Measurements from ENCODE around the gene CNN3.
A peak's percentile ranks its signal among the peaks of the same experiment; 100 is the strongest.

Gene CNN3

DNA sequence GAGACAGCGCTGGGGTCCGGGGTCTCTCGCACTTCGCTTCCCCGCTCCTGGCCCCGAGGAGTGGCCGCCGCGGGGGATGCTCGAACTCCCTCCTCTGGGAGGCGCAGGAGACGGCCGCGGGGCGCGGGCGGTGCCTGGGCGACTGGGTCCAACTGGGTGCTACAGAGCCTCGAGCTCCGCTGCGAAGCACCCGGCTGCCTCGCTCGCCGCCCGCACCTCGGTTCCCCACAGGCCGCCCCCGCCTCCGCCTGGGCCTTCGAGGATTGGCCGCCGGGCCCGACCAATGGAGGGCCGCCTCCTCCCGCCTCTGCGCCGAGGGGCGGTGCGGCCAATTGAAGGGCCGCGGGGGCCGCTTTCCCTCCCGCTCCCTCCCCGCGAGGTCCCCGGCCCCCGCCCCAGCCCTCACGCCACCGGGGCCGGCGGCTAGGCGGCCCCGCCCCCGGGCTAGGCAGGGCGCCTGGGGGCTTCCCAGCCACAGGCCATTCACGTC lies at the start of gene CNN3:
TSS of gene CNN3 (minus strand) at position 196 of the 490 bp plus-strand sequence. CDS start 216 bp downstream, outside the sequence.
- peak; percentile 60 for DNase-seq (ENCODE audit: low read depth)

DNA sequence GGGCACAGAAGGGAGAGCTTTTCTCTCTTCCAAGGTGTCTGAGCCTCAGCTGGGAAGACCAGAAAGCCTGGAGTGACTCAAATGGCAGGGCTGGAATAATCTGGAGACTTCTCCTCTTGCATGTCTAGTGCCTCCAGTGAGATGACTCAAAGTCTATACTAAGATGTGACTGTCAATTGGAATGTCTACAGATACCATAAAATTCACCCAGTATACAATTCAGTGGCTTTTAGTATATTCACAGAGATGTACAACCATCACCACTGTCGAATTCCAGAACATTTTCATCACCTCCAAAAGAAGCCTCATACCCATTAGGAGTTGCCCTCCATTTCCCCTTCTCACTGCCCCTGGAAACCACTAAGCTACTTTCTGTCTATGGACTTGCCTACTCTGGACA lies 47.9 kb upstream of the CNN3 start:
- DNase-seq (ENCODE audit: low read depth), result no peak

DNA sequence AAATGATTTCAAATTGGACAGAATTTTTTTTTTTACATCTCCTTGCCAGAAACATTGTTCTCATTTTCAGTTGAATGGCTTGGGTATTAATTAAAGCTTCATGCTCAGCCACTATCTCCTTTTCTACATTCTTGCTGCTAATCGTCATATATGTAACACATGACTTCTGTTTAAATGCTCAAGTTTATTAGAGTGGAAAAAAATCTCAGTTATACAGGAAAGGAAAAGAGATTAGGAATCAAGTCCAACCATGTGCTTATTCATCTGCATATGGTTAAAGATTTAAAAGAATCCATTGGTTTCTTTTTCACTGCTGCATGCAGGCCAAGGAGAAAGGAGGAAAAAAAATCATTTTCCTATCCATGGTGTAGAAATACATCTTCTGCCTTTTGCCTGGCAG lies 47.3 kb upstream of the CNN3 start:
- no peak for DNase-seq (ENCODE audit: low read depth)

DNA sequence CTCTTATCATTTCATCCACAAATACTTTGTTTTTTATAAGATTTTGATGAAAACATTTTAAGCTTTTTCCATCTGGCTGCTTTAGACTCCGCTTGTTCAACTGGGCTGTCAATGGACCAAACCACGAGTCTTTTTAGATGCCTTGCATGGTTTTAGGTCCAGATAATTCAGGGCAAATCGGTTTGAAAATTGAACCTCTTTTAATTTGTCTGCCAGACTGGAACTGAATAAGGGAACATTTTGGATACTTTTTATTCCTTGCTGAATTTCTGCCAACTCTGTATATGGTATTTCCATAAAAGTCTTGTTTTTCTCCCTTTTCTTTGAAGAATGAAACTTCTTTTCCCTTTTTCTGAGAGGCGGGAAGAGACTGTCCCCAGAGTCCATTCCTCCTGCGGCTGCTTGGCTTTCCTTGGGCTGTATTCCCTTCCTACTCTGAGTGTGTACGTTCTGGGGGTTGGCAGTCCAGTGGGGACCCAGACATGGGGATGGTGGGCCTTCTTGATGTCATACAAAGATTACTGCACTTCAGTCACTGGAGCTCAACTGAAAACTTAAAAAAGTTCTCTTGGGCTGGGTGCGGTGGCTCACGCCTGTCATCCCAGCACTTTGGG lies 46.5 kb upstream of the CNN3 start:
- DNase-seq (ENCODE audit: low read depth), result no peak

DNA sequence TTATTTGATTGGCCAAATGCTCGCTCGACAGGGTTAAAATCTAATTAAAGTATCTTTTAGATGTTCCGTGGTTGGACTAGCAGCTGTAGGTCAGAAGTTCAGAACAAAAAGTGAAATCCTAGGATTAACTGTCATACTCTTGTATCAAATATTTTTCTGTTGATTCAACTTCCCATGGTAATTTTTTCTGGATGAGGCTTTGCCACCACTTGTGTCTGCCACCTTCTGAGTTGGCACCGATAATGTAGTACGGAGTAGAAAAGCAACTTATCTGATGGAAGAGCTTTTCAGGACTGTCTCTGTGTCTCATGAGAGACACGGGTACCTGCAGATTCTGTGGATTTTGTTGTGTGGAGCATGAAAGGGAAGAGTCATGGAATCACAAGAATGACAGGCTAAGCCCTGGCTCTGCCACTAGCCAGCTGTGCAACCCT lies 44.6 kb upstream of the CNN3 start:
- no peak for DNase-seq (ENCODE audit: low read depth)

DNA sequence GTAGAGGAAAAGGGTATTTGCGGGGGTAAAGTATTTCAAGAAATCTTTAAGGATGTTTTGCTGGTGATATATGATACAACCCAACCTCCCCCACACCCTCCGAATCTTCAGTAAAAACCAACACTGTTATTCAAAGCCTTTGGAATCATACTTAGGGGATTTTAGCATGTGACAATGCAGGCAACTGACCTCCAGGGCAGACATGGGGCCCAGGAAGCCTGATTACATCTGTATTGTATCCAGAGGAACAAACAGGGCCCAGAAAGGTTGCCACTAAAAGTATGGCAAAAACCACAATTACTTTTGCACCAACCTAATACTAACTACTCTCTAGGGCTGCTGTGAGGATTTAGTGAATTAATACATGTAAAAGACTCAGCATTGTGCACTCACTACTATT lies 43.9 kb upstream of the CNN3 start:
- DNase-seq (ENCODE audit: low read depth), result no peak

DNA sequence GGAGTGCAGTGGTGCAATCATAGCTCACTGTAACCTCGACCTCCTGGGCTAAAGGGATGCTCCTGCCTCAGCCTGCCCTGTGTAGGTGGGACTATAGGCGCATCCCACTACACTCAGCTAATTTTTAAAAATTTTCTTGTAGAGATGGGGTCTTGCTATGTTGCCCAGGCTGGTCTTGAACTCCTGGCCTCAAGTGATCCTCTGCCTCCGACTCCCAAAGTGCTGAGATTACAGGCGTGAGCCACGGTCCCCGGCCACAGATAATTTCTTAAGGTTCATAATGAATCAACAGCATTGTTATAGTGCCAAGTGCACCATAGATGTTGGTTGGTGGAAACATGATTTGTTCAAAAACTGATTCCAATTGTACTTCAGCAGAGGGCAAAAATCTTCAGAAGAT lies 42.2 kb upstream of the CNN3 start:
- no peak for DNase-seq (ENCODE audit: low read depth)

DNA sequence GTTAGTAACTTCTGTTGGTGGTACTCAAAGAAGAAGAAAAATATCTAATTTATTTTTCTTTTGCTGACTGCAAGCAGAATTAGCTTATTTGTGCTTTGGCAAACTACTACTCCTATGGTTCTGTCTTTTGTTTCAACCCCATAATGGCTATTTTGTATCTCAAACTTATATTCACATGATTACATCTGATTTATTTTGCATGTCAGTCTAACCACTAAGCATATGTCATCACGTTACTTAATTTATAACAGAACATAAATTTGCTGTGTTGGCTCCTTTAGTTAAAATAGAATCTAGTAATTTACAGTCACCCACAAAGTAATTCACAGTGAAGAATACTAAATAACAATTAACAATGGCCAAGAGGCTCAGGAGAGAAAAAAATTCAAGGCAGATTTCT lies 39.1 kb upstream of the CNN3 start:
- no peak for DNase-seq (ENCODE audit: low read depth)

DNA sequence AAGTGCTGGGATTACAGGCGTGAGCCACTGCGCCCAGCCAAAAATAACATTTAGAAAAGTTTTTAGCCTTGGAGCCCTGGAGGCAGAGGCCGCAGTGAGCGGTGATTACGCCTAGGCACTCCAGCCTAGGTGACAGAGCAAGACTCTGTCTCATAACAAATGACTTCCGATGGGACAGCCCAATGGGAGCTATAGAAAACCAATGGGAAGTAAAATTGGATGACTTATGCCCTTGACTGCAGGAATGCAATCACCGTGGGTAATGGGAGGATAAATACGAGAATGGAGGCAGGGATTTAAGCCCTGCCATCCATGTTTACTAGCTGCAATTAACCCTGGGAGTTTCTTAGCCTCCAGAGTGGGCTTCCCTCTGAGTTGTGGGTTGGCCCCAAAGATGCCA lies 37.0 kb upstream of the CNN3 start:
- DNase-seq (ENCODE audit: low read depth), result no peak

DNA sequence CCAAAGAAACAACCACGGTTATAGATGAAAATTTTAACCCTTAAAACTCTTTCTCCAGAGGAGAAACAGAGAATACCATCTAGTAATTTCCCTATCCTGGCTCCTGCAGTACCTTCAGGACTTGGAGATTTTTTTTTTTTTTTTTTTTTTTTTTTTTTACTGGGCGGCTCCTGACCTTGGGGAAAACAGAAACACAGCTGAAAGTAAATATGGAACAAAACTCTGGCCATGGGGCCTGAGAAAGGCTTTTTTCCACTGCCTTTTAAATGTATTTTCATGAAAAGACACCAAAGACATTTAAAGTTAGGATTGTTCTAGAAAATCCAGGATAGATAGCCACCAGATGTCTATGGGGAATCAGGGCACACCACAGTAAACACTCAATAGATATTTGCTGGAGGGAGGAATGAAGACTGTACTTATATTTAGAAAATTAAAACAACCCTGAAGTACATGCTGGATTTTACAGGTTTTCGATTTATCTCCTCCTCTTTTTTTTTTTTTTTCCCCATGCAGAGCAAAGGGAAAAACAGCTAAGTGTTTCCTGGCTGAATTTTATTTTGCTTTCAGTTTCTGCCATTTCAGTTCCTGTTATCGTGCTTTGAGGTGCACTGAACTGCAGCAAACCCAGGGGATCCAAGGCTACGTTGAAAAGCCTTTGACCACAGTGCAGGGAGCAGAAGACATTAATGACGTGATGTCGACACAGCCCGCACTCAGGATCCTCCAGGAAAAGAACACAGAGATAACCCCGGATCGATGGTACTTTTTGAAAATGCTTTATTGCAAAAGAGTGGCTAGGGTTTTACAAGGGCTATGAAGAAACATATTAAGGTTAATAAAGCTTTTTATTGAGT lies 35.7 kb upstream of the CNN3 start:
- no peak for DNase-seq (ENCODE audit: low read depth)

DNA sequence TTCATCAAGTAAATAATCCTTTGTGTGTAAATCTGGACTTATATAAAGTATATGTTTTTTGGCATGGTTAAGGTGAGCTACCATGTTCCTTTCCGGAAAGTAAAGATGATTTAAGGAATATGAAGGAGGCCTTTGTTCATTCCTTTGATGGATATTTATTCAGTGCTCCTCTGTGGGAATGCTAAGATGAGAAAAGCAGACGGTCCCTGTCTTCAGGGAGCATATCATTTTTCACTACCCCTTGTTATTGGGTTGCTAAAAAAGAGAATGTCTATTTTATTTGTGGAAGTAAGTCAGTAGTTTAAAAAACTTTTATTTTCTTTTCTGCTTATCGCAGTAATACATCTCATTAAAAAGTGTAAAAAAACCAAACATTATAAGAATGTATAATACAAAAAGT lies 35.1 kb upstream of the CNN3 start:
- DNase-seq (ENCODE audit: low read depth), result no peak

DNA sequence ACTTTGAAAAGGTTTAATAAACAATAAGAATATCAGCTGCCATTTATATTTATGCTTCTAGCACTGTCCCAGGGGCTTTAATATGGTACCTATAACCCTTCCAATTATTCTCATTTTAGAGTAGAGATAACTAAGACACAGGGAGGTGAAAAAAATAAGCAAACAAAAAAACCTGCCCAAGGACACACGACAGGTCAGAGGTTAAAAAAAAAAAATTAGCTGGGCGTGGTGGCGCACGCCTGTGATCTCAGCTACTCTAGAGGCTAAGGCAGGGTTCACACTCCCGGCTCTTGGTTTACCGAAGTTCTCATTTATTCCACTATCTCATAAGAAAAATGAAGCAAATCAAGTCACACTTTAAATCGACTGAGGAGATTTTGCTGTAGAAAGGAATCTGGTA lies 34.7 kb upstream of the CNN3 start:
- DNase-seq (ENCODE audit: low read depth), result no peak

DNA sequence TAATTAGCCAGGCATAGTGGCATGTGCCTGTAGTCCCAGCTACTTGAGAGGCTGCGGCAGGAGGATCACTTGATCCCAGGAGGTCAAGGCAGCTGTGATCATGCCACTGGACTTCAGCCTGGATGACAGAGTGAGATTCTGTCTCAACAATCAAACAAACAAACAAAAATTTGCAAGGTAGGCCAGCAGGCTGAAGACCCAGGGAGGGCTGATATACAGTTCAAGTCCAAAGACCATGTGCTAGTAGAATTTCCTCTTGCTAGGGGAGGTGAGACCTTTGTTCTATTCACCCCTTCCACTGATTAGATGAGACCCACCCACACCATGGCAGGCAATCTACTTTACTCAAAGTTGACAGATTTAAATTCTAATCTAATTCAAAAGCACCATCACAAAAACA lies 31.2 kb upstream of the CNN3 start:
- DNase-seq (ENCODE audit: low read depth), result no peak

DNA sequence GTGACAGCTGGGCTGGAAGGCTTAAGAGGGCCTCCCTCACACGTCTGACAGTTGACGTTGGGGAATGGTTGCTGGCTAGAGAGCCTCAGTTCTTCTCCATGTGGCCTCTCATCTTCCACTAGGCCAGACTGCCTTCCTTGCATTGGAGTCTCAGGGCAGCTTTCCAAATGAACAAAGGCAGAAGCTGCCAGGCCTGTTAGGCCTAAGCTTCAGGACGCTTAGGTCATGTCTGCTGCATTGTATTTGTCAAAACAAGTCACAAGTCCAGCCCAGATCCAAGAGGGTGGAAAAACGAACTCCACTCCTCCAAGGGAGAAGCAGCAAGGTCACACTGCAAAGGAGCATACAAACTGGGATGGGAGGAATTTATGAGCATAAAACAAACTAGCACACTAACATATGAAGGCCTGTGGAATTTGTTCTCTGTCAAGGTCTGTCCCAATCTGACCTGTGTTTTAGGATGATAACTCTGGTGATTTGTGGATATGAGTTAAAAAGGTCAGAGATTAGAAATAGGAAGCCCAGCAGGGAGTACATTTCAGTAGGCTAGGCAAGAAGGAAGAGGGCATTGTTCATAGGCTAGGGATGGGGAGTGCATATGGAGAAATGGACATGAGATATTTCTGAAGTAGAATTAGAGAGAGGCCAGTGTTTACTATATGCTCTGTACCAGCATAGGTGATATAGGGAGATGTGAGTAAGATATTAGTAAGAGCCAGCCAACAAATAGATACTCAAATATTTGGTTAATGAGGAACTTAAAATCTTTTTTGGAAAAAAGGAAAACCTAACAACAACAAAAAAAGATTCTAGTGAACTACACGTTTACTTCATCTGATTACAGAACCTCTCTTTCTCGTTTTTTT lies 29.1 kb upstream of the CNN3 start:
- DNase-seq (ENCODE audit: low read depth), result no peak

DNA sequence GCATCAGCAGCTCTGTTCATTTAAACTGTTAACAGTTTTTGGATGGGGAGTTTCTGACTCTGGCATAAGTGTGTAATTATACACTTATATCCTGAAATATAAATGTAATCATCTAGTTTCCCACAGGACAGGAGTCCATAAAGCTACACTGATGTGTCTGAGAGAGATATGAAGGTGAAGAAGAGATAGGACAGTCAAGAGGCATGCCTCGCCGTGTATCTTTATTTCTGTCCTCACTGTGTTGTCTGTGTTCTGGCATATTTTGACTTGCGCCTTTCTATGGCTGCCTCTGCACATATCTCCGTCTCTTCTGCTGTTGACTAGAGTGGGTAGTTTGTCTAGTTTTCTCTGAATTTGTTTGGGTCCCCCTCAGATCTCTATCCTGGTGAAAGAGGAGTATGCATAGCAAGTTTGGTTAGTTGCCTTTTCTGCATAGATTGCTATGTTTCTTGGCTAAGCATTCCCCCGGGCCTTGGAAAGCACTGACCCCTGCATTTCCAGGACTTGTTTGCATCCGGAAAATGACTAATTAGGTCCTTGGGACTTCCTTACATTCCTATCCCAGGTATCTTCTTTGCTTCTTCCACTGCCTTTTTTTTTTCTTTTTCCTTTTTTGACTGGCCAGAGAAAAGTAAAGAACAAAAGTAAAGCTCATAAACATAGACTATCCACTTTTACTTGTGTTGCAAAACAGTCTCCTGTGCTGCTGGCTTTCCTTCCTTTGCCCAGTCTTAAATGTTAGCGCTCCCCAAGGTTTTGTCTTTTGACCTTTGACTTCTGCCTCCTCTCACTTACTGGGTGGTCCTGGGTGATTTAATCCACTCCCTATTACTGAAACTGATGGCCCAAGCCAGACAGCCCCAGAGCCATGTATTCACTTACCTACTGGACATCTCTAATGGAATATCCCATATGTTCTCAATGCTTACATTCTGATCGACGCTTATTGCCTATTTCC lies 27.6 kb upstream of the CNN3 start:
- DNase-seq (ENCODE audit: low read depth), result no peak

DNA sequence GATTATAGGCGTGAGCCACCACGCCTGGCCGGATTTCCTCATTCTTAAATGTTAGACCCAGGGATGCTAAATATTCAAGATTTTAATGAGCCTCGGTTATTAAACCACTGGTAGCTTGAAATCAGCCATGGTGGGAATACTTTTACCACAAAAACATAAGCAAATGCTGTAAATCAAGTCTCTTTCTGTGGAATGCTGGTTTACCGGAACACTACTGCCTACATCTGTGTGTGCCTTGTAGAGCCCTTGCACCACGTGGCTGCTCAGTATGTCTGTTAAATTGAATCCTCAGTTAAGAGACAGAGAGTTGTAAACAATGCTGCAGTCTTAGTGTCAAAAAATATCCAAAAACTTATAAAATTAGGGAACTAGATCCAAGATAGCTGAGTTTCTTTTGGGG lies 26.8 kb upstream of the CNN3 start:
- DNase-seq (ENCODE audit: low read depth), result no peak

DNA sequence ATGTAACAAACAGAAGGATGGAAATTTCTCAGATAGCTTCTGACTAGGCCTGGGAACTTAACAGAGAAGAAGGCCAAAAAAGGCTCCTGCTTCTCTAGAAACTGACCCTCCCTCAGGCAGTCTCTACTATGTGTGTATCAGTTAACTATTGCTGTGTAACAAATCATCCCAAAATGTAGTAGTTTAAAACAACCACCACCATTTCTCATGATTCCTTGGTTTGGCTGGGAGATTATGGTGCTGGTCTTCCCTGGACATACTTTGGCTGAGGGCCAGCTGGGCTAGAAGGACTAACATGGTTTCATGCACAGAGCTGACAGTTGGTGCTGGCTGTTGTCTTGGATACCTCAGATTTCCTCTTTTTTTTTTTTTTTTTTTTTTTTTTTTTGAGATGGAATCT lies 26.2 kb upstream of the CNN3 start:
- DNase-seq (ENCODE audit: low read depth), result no peak

DNA sequence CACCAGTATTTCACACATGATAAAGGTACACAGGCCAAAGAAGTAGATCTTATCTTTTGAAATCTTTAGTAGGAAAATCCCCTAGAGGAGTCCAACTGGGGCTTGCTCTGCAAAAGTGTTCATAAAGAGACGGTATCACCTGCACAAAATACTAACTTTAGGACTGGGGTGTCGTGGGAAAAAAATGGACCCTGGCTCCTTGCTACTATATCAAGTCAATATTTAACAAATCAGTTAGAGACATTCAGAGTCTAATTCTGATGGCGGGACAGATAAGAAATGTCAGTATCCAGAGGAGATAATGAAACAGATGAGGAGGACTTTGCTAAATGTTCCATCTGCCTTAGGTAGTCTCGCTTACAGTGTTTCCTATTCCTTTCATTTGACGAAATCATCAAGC lies 25.6 kb upstream of the CNN3 start:
- DNase-seq (ENCODE audit: low read depth), result no peak

DNA sequence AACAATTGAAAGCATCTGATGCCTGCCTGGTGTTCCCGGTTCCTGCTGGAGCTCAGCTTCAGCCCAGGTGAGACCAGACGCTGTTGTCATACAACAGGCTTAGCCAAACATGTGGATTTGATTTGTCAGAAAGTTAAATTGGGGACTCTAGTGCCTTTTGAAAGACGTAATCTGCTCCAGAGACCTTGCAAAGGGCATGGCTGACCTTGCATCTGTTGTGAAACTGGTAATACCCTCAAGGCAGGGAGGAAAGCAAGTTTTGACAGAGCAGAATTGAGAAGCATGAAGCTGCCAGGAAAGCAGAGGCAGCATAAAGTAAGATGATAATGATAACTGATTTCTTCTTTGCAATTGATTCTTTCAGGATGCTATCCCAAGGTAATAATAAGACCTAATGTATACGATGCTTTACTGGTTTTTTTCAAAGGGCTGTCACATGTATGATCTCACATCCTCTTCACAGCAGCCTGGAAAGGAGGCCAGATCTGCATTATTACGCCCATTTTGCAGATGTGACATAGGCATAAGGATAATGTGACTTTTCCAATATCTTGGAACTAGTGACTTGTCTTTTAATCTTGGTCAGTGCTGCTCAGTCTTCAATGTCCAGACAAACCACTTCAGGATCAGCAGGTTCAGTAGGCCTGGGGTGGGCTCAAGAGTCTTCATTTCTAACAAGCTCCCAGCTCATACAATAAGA lies 24.7 kb upstream of the CNN3 start:
- no peak for DNase-seq (ENCODE audit: low read depth)

DNA sequence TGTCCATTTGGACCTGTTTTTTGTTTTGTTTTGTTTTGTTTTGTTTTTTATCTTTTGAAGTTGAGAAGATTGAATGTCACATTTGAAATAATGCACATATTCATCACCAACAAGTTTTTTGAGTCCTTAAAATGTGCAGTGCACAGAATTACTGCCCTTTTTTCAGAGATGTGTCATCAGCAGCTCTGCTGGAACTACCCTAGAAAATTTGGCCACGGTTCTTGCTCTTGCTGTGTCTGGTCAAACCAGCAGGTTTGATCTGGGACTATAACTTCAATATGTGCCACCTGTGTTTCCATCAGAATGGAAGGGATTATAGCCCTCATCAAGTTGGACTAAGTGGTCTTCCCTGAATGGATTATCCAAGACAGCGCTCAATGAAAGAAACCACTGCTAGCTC lies 24.1 kb upstream of the CNN3 start:
- DNase-seq (ENCODE audit: low read depth), result no peak
